Mesenchymal stem cell (in vitro differentiated cells and primary cell): ENCODE data around the gene RPS16.

Experiments
- DNase-seq: peaks from one replicate; pipeline ENCODE4 v3.0.0-alpha.2; 2013
- H2AFZ ChIP-seq: one replicate; pipeline ENCODE4 v1.6.1; 2013; ENCODE audit warnings: low read depth, mild to moderate bottlenecking, control low read depth, inconsistent platforms, low read length, moderate library complexity
- H2AK5ac ChIP-seq: 2 replicates; pipeline ENCODE4 v1.6.1; 2013; ENCODE audit warnings: low read length, moderate library complexity, mild to moderate bottlenecking, inconsistent platforms; ENCODE audit not compliant: severe bottlenecking
- H2BK120ac ChIP-seq: one replicate; pipeline ENCODE4 v1.6.1; 2013; ENCODE audit warnings: low read depth, mild to moderate bottlenecking, inconsistent platforms, low read length, moderate library complexity
- H2BK12ac ChIP-seq, 2 experiments: one replicate each; pipeline ENCODE4 v1.6.1; 2013; ENCODE audit warnings: inconsistent platforms in 2 of 2, low read length in 2 of 2, mild to moderate bottlenecking in 2 of 2, moderate library complexity in 2 of 2, control low read depth in 1 of 2
- H2BK15ac ChIP-seq: one replicate; pipeline ENCODE4 v1.6.1; 2013; ENCODE audit warnings: mild to moderate bottlenecking, low read depth, inconsistent platforms; ENCODE audit not compliant: poor library complexity, severe bottlenecking
- H2BK5ac ChIP-seq: 2 replicates; pipeline ENCODE4 v1.6.1; 2013; ENCODE audit warnings: low read depth, mild to moderate bottlenecking, low read length, control low read depth, inconsistent platforms; ENCODE audit not compliant: poor library complexity, severe bottlenecking
- H3K14ac ChIP-seq, 2 experiments: one replicate each; pipeline ENCODE4 v1.6.1; 2013; ENCODE audit warnings: inconsistent platforms in 2 of 2, low read length in 2 of 2, control low read depth in 1 of 2, mild to moderate bottlenecking in 1 of 2, moderate library complexity in 1 of 2
- H3K18ac ChIP-seq, 2 experiments: one replicate each; pipeline ENCODE4 v1.6.1; 2013; ENCODE audit warnings: inconsistent platforms in 2 of 2, low read length in 2 of 2, control low read depth in 1 of 2, low read depth in 1 of 2, mild to moderate bottlenecking in 1 of 2
- H3K23ac ChIP-seq, 2 experiments: one replicate each; pipeline ENCODE4 v1.6.1; 2013; ENCODE audit warnings: inconsistent platforms in 2 of 2, low read length in 2 of 2, mild to moderate bottlenecking in 2 of 2, moderate library complexity in 2 of 2, control low read depth in 1 of 2
- H3K27ac ChIP-seq: 2 replicates; pipeline ENCODE4 v1.5.1; 2013; ENCODE audit warnings: mild to moderate bottlenecking, moderate library complexity, low read length, control low read depth, inconsistent platforms; ENCODE audit not compliant: poor library complexity, severe bottlenecking
- H3K27me3 ChIP-seq, 2 experiments: 2 replicates each; pipeline versions ENCODE4 v1.6.1 to v1.7.0; 2013; ENCODE audit warnings: low read length in 2 of 2, mild to moderate bottlenecking in 2 of 2, moderate library complexity in 2 of 2, control low read depth in 1 of 2, inconsistent platforms in 1 of 2; ENCODE audit not compliant: control insufficient read depth in 1 of 2, insufficient read depth in 1 of 2
- H3K36me3 ChIP-seq, 2 experiments: 2 replicates each; pipeline versions ENCODE4 v1.6.1 to v1.7.0; 2013; ENCODE audit warnings: low read length in 2 of 2, control low read depth in 1 of 2, inconsistent platforms in 1 of 2, low read depth in 1 of 2, mild to moderate bottlenecking in 1 of 2; ENCODE audit not compliant: insufficient read depth in 2 of 2, control insufficient read depth in 1 of 2
- H3K4ac ChIP-seq, 2 experiments: one replicate each; pipeline ENCODE4 v1.6.1; 2013; ENCODE audit warnings: inconsistent platforms in 2 of 2, low read length in 2 of 2, mild to moderate bottlenecking in 2 of 2, moderate library complexity in 2 of 2, control low read depth in 1 of 2, low read depth in 1 of 2
- H3K4me1 ChIP-seq: 2 replicates; pipeline ENCODE4 v1.6.1; 2013; ENCODE audit warnings: low read depth, low read length, control low read depth; ENCODE audit not compliant: control insufficient read depth, insufficient read depth
- H3K4me2 ChIP-seq: 2 replicates; pipeline ENCODE4 v1.6.1; 2013; ENCODE audit warnings: low read length, mild to moderate bottlenecking, inconsistent platforms; ENCODE audit not compliant: poor library complexity, severe bottlenecking
- H3K4me3 ChIP-seq, 2 experiments: 2 replicates each; pipeline versions ENCODE4 v1.5.1 to v1.7.0; 2013; ENCODE audit warnings: low read length in 2 of 2, mild to moderate bottlenecking in 2 of 2, control low read depth in 1 of 2, low read depth in 1 of 2; ENCODE audit not compliant: insufficient read depth in 1 of 2
- H3K79me1 ChIP-seq: replicated peaks from 2 replicates; pipeline ENCODE4 v1.6.1; 2013; ENCODE audit warnings: mild to moderate bottlenecking, control low read depth, low read length, inconsistent platforms; ENCODE audit not compliant: poor library complexity, severe bottlenecking
- H3K9ac ChIP-seq: 2 replicates; pipeline ENCODE4 v1.7.0; 2013; ENCODE audit warnings: mild to moderate bottlenecking, low read length, moderate library complexity
- H3K9me3 ChIP-seq: 2 replicates; pipeline ENCODE4 v1.7.0; 2013; ENCODE audit warnings: mild to moderate bottlenecking, low read length; ENCODE audit not compliant: control insufficient read depth
- H4K8ac ChIP-seq: one replicate; pipeline ENCODE4 v1.6.1; 2013; ENCODE audit warnings: inconsistent platforms, mild to moderate bottlenecking, low read length, moderate library complexity
- H4K91ac ChIP-seq: one replicate; pipeline ENCODE4 v1.6.1; 2013; ENCODE audit warnings: mild to moderate bottlenecking, low read length, inconsistent platforms
- WGBS: methylation state at CpG from one replicate; pipeline ENCODE4 v1.1.7; 2013; ENCODE audit warnings: mixed read lengths; 5-methylcytosine and 5-hydroxymethylcytosine counted together

The RPS16 gene

GRCh38 chr19:39401549-39402345 is 34.0 kb downstream of the RPS16 start:
- WGBS: 43% methylated on average over 25 of the region's 25 CpGs
- peak overlapping the region; percentile 1 to 96 for H3K4ac ChIP-seq

GRCh38 chr19:39401070-39401548 is 34.6 kb downstream of the RPS16 start:
- Histone ChIP-seq H2AK5ac (no peak overlapping the region), H3K27me3 (no peaks in the 10 kb centered on the region), H3K79me1 (peaks cover 7% of the 10 kb centered on the region), H2BK12ac (peak overlapping the region; percentile 97 to 100), H4K8ac (peak overlapping the region; percentile 99), H3K9me3 (no peaks in the 10 kb centered on the region), H3K14ac (peak overlapping the region in 1 of 2 experiments; percentile 76), H3K9ac (peak overlapping the region; percentile 97), H4K91ac (peak overlapping the region; percentile 95), H2AFZ (no peak overlapping the region), H2BK15ac (no peak overlapping the region), H2BK5ac (no peak overlapping the region), H3K27ac (no peak overlapping the region), H3K4me2 (no peak overlapping the region), H2BK120ac (no peak overlapping the region), H3K36me3 (peaks cover 7 to 17% of the 10 kb centered on the region in 2 experiments), H3K23ac (peak overlapping the region in 1 of 2 experiments; percentile 53), H3K18ac (peak overlapping the region; percentile 97 to 100), H3K4me1 (peaks cover 32% of the 10 kb centered on the region), H3K4me3 (no peak overlapping the region), H3K4ac (peak overlapping the region; percentile 9 to 96)
- WGBS: 50% methylated on average over 4 of the region's 4 CpGs
- DNase-seq: no peak

More at GRCh38 chr19:39401549-39402345, 34.0 kb downstream of the RPS16 start:
- H3K9me3 ChIP-seq: no peaks in the 10 kb centered on the region
- peak; percentile 94 for DNase-seq
- peak overlapping the region; percentile 99 for H4K8ac ChIP-seq
- H4K91ac ChIP-seq: peak overlapping the region; percentile 95
- peak overlapping the region in 1 of 2 experiments; percentile 94 for H3K14ac ChIP-seq
- peak overlapping the region; percentile 97 to 100 for H3K18ac ChIP-seq
- H3K23ac ChIP-seq: no peak overlapping the region
- H3K4me2 ChIP-seq: no peak overlapping the region
- H3K4me1 ChIP-seq: peaks cover 32% of the 10 kb centered on the region
- H2BK12ac ChIP-seq: peak overlapping the region; percentile 97 to 100
- H3K27ac ChIP-seq: peak overlapping the region; percentile 16
- no peaks in the 10 kb centered on the region for H3K27me3 ChIP-seq
- peak overlapping the region; percentile 39 to 47 for H3K4me3 ChIP-seq
- peak overlapping the region; percentile 98 for H2BK15ac ChIP-seq
- H3K79me1 ChIP-seq: peaks cover 7% of the 10 kb centered on the region
- H3K36me3 ChIP-seq: peaks cover 7 to 15% of the 10 kb centered on the region in 2 experiments
- H2BK120ac ChIP-seq: peak overlapping the region; percentile 100
- H2BK5ac ChIP-seq: no peak overlapping the region
- H2AK5ac ChIP-seq: no peak overlapping the region
- no peak overlapping the region for H2AFZ ChIP-seq
- H3K9ac ChIP-seq: peak overlapping the region; percentile 97

- H3K4me1 ChIP-seq: peaks cover 31% of the 10 kb centered on the region
- H3K27me3 ChIP-seq: no peaks in the 10 kb centered on the region
- no peak overlapping the region for H3K18ac ChIP-seq
- H3K9ac ChIP-seq: no peak overlapping the region
- H3K27ac ChIP-seq: no peak overlapping the region
- H4K91ac ChIP-seq: peak overlapping the region; percentile 66
- H2BK5ac ChIP-seq: no peak overlapping the region
- H2AK5ac ChIP-seq: no peak overlapping the region
- H3K4ac ChIP-seq: no peak overlapping the region
- no peak overlapping the region for H2BK15ac ChIP-seq
- H3K14ac ChIP-seq: no peak overlapping the region
- H2BK12ac ChIP-seq: peak overlapping the region; percentile 0 to 90
- 95% methylated on average over 3 of the region's 4 CpGs for WGBS
- no peak overlapping the region for H4K8ac ChIP-seq
- peaks cover 11% of the 10 kb centered on the region for H3K79me1 ChIP-seq
- H3K9me3 ChIP-seq: no peaks in the 10 kb centered on the region
- H2BK120ac ChIP-seq: no peak overlapping the region
- H3K4me3 ChIP-seq: no peak overlapping the region
- no peak overlapping the region for H3K4me2 ChIP-seq
- DNase-seq: no peak
- no peak overlapping the region for H3K23ac ChIP-seq
- H2AFZ ChIP-seq: no peak overlapping the region
- H3K36me3 ChIP-seq: peaks cover 15 to 26% of the 10 kb centered on the region in 2 experiments
These were observed 35.7 kb downstream of the RPS16 start for GRCh38 chr19:39400061-39400460.

GRCh38 chr19:39399668-39400050 is 36.1 kb downstream of the RPS16 start:
- peaks cover 11% of the 10 kb centered on the region for H3K79me1 ChIP-seq
- H3K4me1 ChIP-seq: peaks cover 31% of the 10 kb centered on the region
- H3K4me2 ChIP-seq: no peak overlapping the region
- H3K27me3 ChIP-seq: no peaks in the 10 kb centered on the region
- peak overlapping the region; percentile 19 for H4K91ac ChIP-seq
- H2BK5ac ChIP-seq: no peak overlapping the region
- H2BK15ac ChIP-seq: peak overlapping the region; percentile 38
- no peak overlapping the region for H3K18ac ChIP-seq
- no peak overlapping the region for H3K4ac ChIP-seq
- no peak overlapping the region for H3K4me3 ChIP-seq
- 91% methylated on average over 4 of the region's 4 CpGs for WGBS
- peaks cover 18 to 29% of the 10 kb centered on the region in 2 experiments for H3K36me3 ChIP-seq
- H2BK12ac ChIP-seq: peak overlapping the region; percentile 0 to 90
- DNase-seq: no peak
- no peak overlapping the region for H3K27ac ChIP-seq
- H2BK120ac ChIP-seq: no peak overlapping the region
- H3K9ac ChIP-seq: no peak overlapping the region
- no peak overlapping the region for H2AK5ac ChIP-seq
- H3K14ac ChIP-seq: no peak overlapping the region
- no peak overlapping the region for H2AFZ ChIP-seq
- H3K9me3 ChIP-seq: no peaks in the 10 kb centered on the region
- H4K8ac ChIP-seq: no peak overlapping the region
- no peak overlapping the region for H3K23ac ChIP-seq
